H9 (cell line): ENCODE results near the gene CCDC40. TPM values are rescaled to one million over a fixed set of nuclear protein-coding genes. Genes with fewer than 3 reads are reported as not detected.
A peak's percentile ranks its signal among the peaks of the same experiment; 100 is the strongest.
"Not testable (repeated sequence)": the region's sequence is repeated elsewhere in the genome, so short reads cannot be mapped to it uniquely, and the experiment has no call there.

Experiments
- DNase-seq: peaks from one replicate; pipeline ENCODE4 v3.0.0-alpha.2; 2017
- H2AFZ ChIP-seq: one replicate; pipeline ENCODE4 v1.6.1; 2013; ENCODE audit warnings: mild to moderate bottlenecking, low read length, control low read depth, moderate library complexity
- H2AK5ac ChIP-seq: 2 replicates; pipeline ENCODE4 v1.6.1; 2013; ENCODE audit warnings: low read length, control low read depth, mixed read lengths; ENCODE audit not compliant: insufficient read length
- H2BK120ac ChIP-seq: one replicate; pipeline ENCODE4 v1.6.1; 2013; ENCODE audit warnings: low read depth, mild to moderate bottlenecking, low read length, control low read depth, inconsistent platforms; ENCODE audit not compliant: poor library complexity, severe bottlenecking
- H2BK12ac ChIP-seq: 2 replicates; pipeline ENCODE4 v1.6.1; 2013; ENCODE audit warnings: low read length, control low read depth, mixed read lengths, low read depth; ENCODE audit not compliant: insufficient read length
- H2BK15ac ChIP-seq: 2 replicates; pipeline ENCODE4 v1.6.1; 2013; ENCODE audit warnings: low read depth, low read length, control low read depth
- H2BK20ac ChIP-seq: one replicate; pipeline ENCODE4 v1.6.1; 2013; ENCODE audit warnings: low read depth, mild to moderate bottlenecking, low read length, control low read depth, inconsistent platforms; ENCODE audit not compliant: poor library complexity, severe bottlenecking
- H2BK5ac ChIP-seq: 2 replicates; pipeline ENCODE4 v1.6.1; 2013; ENCODE audit warnings: low read length, control low read depth, mixed read lengths; ENCODE audit not compliant: insufficient read length
- H3K14ac ChIP-seq: 2 replicates; pipeline ENCODE4 v1.6.1; 2013; ENCODE audit warnings: low read length, control low read depth; ENCODE audit not compliant: insufficient read depth
- H3K18ac ChIP-seq: 2 replicates; pipeline ENCODE4 v1.6.1; 2013; ENCODE audit warnings: low read depth, mild to moderate bottlenecking, mixed read lengths, low read length, control low read depth; ENCODE audit not compliant: insufficient read length
- H3K23ac ChIP-seq: 2 replicates; pipeline ENCODE4 v1.6.1; 2013; ENCODE audit warnings: low read length, control low read depth, mixed read lengths, low read depth; ENCODE audit not compliant: insufficient read length
- H3K23me2 ChIP-seq: 2 replicates; pipeline ENCODE4 v1.6.1; 2013; ENCODE audit warnings: low read depth, mild to moderate bottlenecking, mixed read lengths, low read length, control low read depth; ENCODE audit not compliant: insufficient read length, poor library complexity, severe bottlenecking
- H3K27ac ChIP-seq: 2 replicates; pipeline ENCODE4 v1.5.1; 2013; ENCODE audit warnings: low read length, control low read depth, mixed read lengths, low read depth; ENCODE audit not compliant: insufficient read length
- H3K27me3 ChIP-seq: 2 replicates; pipeline ENCODE4 v1.6.1; 2013; ENCODE audit warnings: low read length, control low read depth, inconsistent platforms; ENCODE audit not compliant: insufficient read depth
- H3K4ac ChIP-seq: 2 replicates; pipeline ENCODE4 v1.6.1; 2013; ENCODE audit warnings: low read depth, mild to moderate bottlenecking, control low read depth, inconsistent platforms, low read length, moderate library complexity
- H3K4me1 ChIP-seq: 2 replicates; pipeline ENCODE4 v1.6.1; 2013; ENCODE audit warnings: low read length, control low read depth, inconsistent platforms; ENCODE audit not compliant: insufficient read depth
- H3K4me2 ChIP-seq: 2 replicates; pipeline ENCODE4 v1.6.1; 2013; ENCODE audit warnings: low read length, control low read depth, mixed read lengths; ENCODE audit not compliant: insufficient read length, insufficient read depth
- H3K56ac ChIP-seq: 2 replicates; pipeline ENCODE4 v1.6.1; 2013; ENCODE audit warnings: low read depth, mild to moderate bottlenecking, mixed read lengths, low read length, control low read depth; ENCODE audit not compliant: insufficient read length
- H3K79me1 ChIP-seq: 2 replicates; pipeline ENCODE4 v1.6.1; 2013; ENCODE audit warnings: low read depth, mild to moderate bottlenecking, moderate library complexity, low read length, control low read depth, inconsistent platforms; ENCODE audit not compliant: insufficient read depth, poor library complexity, severe bottlenecking
- H3K79me2 ChIP-seq: 2 replicates; pipeline ENCODE4 v1.6.1; 2013; ENCODE audit warnings: low read length, control low read depth, inconsistent platforms; ENCODE audit not compliant: insufficient read depth
- H3K9ac ChIP-seq: 2 replicates; pipeline ENCODE4 v1.6.1; 2013; ENCODE audit warnings: low read length, control low read depth, mixed read lengths; ENCODE audit not compliant: insufficient read length; ENCODE audit errors: extremely low read depth
- H3K9me3 ChIP-seq: one replicate; pipeline ENCODE4 v1.6.1; 2013; ENCODE audit warnings: low read depth, low read length, inconsistent platforms; ENCODE audit not compliant: control insufficient read depth
- H3T11ph ChIP-seq: one replicate; pipeline ENCODE4 v1.6.1; 2013; ENCODE audit warnings: mild to moderate bottlenecking, low read length, control low read depth, inconsistent platforms
- H4K20me1 ChIP-seq: one replicate; pipeline ENCODE4 v1.6.1; 2013; ENCODE audit not compliant: control insufficient read depth, insufficient read length, insufficient read depth
- H4K5ac ChIP-seq: 2 replicates; pipeline ENCODE4 v1.6.1; 2013; ENCODE audit warnings: low read depth, mild to moderate bottlenecking, mixed read lengths, low read length, control low read depth; ENCODE audit not compliant: insufficient read length
- H4K8ac ChIP-seq: replicated peaks from 2 replicates; pipeline ENCODE4 v1.6.1; 2013; ENCODE audit warnings: low read length, control low read depth, mixed read lengths, low read depth; ENCODE audit not compliant: insufficient read length
- H4K91ac ChIP-seq: 2 replicates; pipeline ENCODE4 v1.6.1; 2013; ENCODE audit warnings: low read depth, mild to moderate bottlenecking, moderate library complexity, mixed read lengths, low read length, control low read depth; ENCODE audit not compliant: insufficient read length
- H3K27ac Mint-ChIP-seq, 3 experiments: 2 replicates in 2 of 3; 3 replicates in 1 of 3; pipeline ENCODE4 v1.8.0; 2020 to 2021; ENCODE audit warnings: mixed read lengths in 3 of 3, mild to moderate bottlenecking in 1 of 3, moderate library complexity in 1 of 3
- H3K27me3 Mint-ChIP-seq: 2 replicates; pipeline ENCODE4 v1.8.0; 2021; ENCODE audit warnings: low read depth, mild to moderate bottlenecking, moderate library complexity, mixed read lengths
- H3K36me3 Mint-ChIP-seq, 3 experiments: 2 replicates in 2 of 3; 3 replicates in 1 of 3; pipeline ENCODE4 v1.8.0; 2020 to 2021; ENCODE audit warnings: low read depth in 3 of 3, mixed read lengths in 3 of 3; ENCODE audit not compliant: insufficient read depth in 1 of 3
- H3K4me1 Mint-ChIP-seq, 2 experiments: 2 replicates each; pipeline ENCODE4 v1.8.0; 2020; ENCODE audit warnings: mixed read lengths in 2 of 2
- H3K4me3 Mint-ChIP-seq, 2 experiments: 2 replicates in 1 of 2; 3 replicates in 1 of 2; pipeline ENCODE4 v1.8.0; 2020 to 2021; ENCODE audit warnings: mild to moderate bottlenecking in 2 of 2, mixed read lengths in 2 of 2, moderate library complexity in 1 of 2
- H3K9me3 Mint-ChIP-seq, 2 experiments: 2 replicates in 1 of 2; 3 replicates in 1 of 2; pipeline ENCODE4 v1.8.0; 2020; ENCODE audit warnings: mild to moderate bottlenecking in 2 of 2, mixed read lengths in 2 of 2, moderate library complexity in 1 of 2
- CTCF ChIP-seq: fragments of 200-600 bp; sonication (generic); conservative IDR thresholded peaks from 3 replicates; pipeline ENCODE4 v1.8.0; 2021; ENCODE audit warnings: antibody characterized with exemption, mild to moderate bottlenecking
- WGBS: extraction: QIAGEN DNeasy Blood & Tissue Kit; methylation state at CpG from one replicate; pipeline ENCODE4 v1.1.7; 2013; ENCODE audit warnings: missing lambda C conversion rate, low lambda C conversion rate, mixed read lengths; ENCODE audit not compliant: insufficient read length; ENCODE audit errors: extremely low coverage; 5-methylcytosine and 5-hydroxymethylcytosine counted together
- total RNA-seq: library from RNA; stranded (reverse); gene quantifications from 2 replicates; pipeline ENCODE4 v1.2.1, GENCODE V29; 2021

CCDC40 gene
- total RNA-seq, 1 experiment from 2014 or later = 8.9 TPM

GRCh38 chr17:80045703-80046102 lies 9.3 kb downstream of the CCDC40 start:
- Histone ChIP-seq H2BK5ac (no peak overlapping the region), H3K9ac (no peak overlapping the region), H3K4ac (no peak overlapping the region), H3K23ac (no peak overlapping the region), H2AFZ (no peak overlapping the region), H2BK120ac (no peak overlapping the region), H2BK12ac (no peak overlapping the region), H2AK5ac (no peak overlapping the region), H2BK15ac (no peak overlapping the region), H4K20me1 (no peaks in the 10 kb centered on the region), H4K8ac (no peak overlapping the region), H3K27ac (no peak overlapping the region), H3K27me3 (no peaks in the 10 kb centered on the region), H3T11ph (no peak overlapping the region), H3K79me2 (no peaks in the 10 kb centered on the region), H3K56ac (no peak overlapping the region), H4K5ac (no peak overlapping the region), H3K4me2 (no peak overlapping the region), H4K91ac (no peak overlapping the region), H3K23me2 (no peaks in the 10 kb centered on the region), H3K14ac (no peak overlapping the region), H3K79me1 (no peaks in the 10 kb centered on the region), H2BK20ac (no peak overlapping the region), H3K9me3 (no peaks in the 10 kb centered on the region), H3K18ac (no peak overlapping the region), H3K4me1 (no peaks in the 10 kb centered on the region)
- no peaks in the 10 kb centered on the region for H3K27me3 Mint-ChIP-seq
- no peak for DNase-seq
- H3K36me3 Mint-ChIP-seq = peaks cover 30 to 37% (median 36%) of the 10 kb centered on the region in 3 experiments
- no peak overlapping the region for H3K4me3 Mint-ChIP-seq
- 83% methylated on average over 1 of the region's 4 CpGs for WGBS
- no peak for TF ChIP-seq CTCF
- peaks cover 6% of the 10 kb centered on the region in 2 experiments for H3K4me1 Mint-ChIP-seq
- no peak overlapping the region for H3K27ac Mint-ChIP-seq
- peaks cover 6 to 16% of the 10 kb centered on the region in 2 experiments; a peak in 4 of 5 replicates for H3K9me3 Mint-ChIP-seq

- H3K4me1 Mint-ChIP-seq, H2AK5ac ChIP-seq, H4K5ac ChIP-seq, H3K4me3 Mint-ChIP-seq, H3K23me2 ChIP-seq, H3K56ac ChIP-seq, H4K8ac ChIP-seq, H3T11ph ChIP-seq, H3K18ac ChIP-seq, H4K20me1 ChIP-seq, H2BK5ac ChIP-seq, H3K79me2 ChIP-seq, H3K27me3 Mint-ChIP-seq, H2BK12ac ChIP-seq, H2BK20ac ChIP-seq, H3K79me1 ChIP-seq, H3K9me3 ChIP-seq, H3K27me3 ChIP-seq, H2AFZ ChIP-seq, H3K23ac ChIP-seq, H3K4ac ChIP-seq, DNase-seq, H2BK120ac ChIP-seq, H3K9ac ChIP-seq, H3K4me2 ChIP-seq, H4K91ac ChIP-seq, H3K27ac ChIP-seq, H3K4me1 ChIP-seq, H2BK15ac ChIP-seq, H3K14ac ChIP-seq: not testable (repeated sequence)
- no CpG with 5 or more reads among the region's 10 CpGs for WGBS
- Mint-ChIP-seq H3K36me3 (peaks cover 25 to 37% (median 30%) of the 10 kb centered on the region in 3 experiments), H3K9me3 (peaks cover 4 to 13% of the 10 kb centered on the region in 2 experiments; a peak in 4 of 5 replicates), H3K27ac (peak overlapping the region in 1 of 3 experiments; percentile 52; a peak in 1 of 7 replicates)
Observed at GRCh38 chr17:80046709-80047108, 10.3 kb downstream of the CCDC40 start.
